Left ventricle myocardium inferior (tissue), 1 donor: ENCODE data around the gene NKAIN2. TPM values are rescaled to one million over a fixed set of nuclear protein-coding genes. Genes with fewer than 3 reads are reported as not detected.

Experiments
- DNase-seq: peaks from one replicate; pipeline ENCODE4 v3.0.0-alpha.2; 2020
- H3K27ac ChIP-seq: fragments of 200-600 bp; replicated peaks from 2 replicates; pipeline ENCODE4 v1.8.0; 2021
- H3K27me3 ChIP-seq: fragments of 200-600 bp; 2 replicates; pipeline ENCODE4 v1.8.0; 2021; ENCODE audit warnings: low read depth
- H3K36me3 ChIP-seq: fragments of 200-600 bp; 2 replicates; pipeline ENCODE4 v1.8.0; 2021
- H3K4me1 ChIP-seq: fragments of 200-600 bp; 2 replicates; pipeline ENCODE4 v1.8.0; 2021
- H3K4me3 ChIP-seq: fragments of 200-600 bp; 2 replicates; pipeline ENCODE4 v1.8.0; 2021; ENCODE audit warnings: mild to moderate bottlenecking, moderate library complexity
- H3K9me3 ChIP-seq: fragments of 200-600 bp; replicated peaks from 2 replicates; pipeline ENCODE4 v1.8.0; 2021
- CTCF ChIP-seq: fragments of 200-600 bp; IDR thresholded peaks from 2 replicates; pipeline ENCODE4 v1.8.0; 2021; ENCODE audit warnings: antibody characterized with exemption, mild to moderate bottlenecking, borderline replicate concordance
- intact Hi-C: fragments of 100-400 bp; cut with micrococcal nuclease; formaldehyde crosslinking; loops from one replicate; pipeline ENCODE4 v1.11.0; 2022
- total RNA-seq: library from RNA; stranded (reverse); fragmentation: NEBNext Ultra II Directional; extraction: Animal tissue kit (Norgen Biotek cat#: 25700); gene quantifications from one replicate; pipeline ENCODE4 v1.2.1, GENCODE V29; 2021
- donor health status: DM: no; HTN: yes; CAD: no; lungs with severe emphysema.

The NKAIN2 gene
- total RNA-seq, 1 donor from 2014 or later = 0.22 TPM

GRCh38 chr6:124640432-124640831 lies 836.8 kb downstream of the NKAIN2 start:
- Histone ChIP-seq H3K36me3 (no peaks in the 10 kb centered on the region), H3K27me3 (no peaks in the 10 kb centered on the region), H3K9me3 (peaks cover 1% of the 10 kb centered on the region), H3K27ac (no peak overlapping the region), H3K4me1 (no peaks in the 10 kb centered on the region), H3K4me3 (no peak overlapping the region)
- DNase-seq = no peak
- intact Hi-C loops = no loop called here
- TF ChIP-seq CTCF = no peak

- H3K27me3 ChIP-seq = no peaks in the 10 kb centered on the region
- H3K9me3 ChIP-seq = no peaks in the 10 kb centered on the region
- no peaks in the 10 kb centered on the region for H3K36me3 ChIP-seq
- H3K4me1 ChIP-seq = no peaks in the 10 kb centered on the region
- no peak overlapping the region for H3K4me3 ChIP-seq
- no peak for TF ChIP-seq CTCF
- intact Hi-C loops = no loop called here
- DNase-seq = no peak
- H3K27ac ChIP-seq = no peak overlapping the region
Observed at GRCh38 chr6:124655866-124656265, 852.2 kb downstream of the NKAIN2 start.

- DNase-seq = no peak
- Histone ChIP-seq H3K27me3 (no peaks in the 10 kb centered on the region), H3K4me1 (no peaks in the 10 kb centered on the region), H3K9me3 (no peaks in the 10 kb centered on the region), H3K4me3 (no peak overlapping the region), H3K27ac (no peak overlapping the region), H3K36me3 (no peaks in the 10 kb centered on the region)
- no peak for TF ChIP-seq CTCF
- intact Hi-C loops = no loop called here
Observed at GRCh38 chr6:124658053-124658452, 854.4 kb downstream of the NKAIN2 start.

GRCh38 chr6:124659427-124659826 lies 855.8 kb downstream of the NKAIN2 start:
- Histone ChIP-seq H3K36me3 (no peaks in the 10 kb centered on the region), H3K27ac (no peak overlapping the region), H3K9me3 (no peaks in the 10 kb centered on the region), H3K27me3 (no peaks in the 10 kb centered on the region), H3K4me3 (no peak overlapping the region), H3K4me1 (no peaks in the 10 kb centered on the region)
- intact Hi-C loops = no loop called here
- no peak for DNase-seq
- TF ChIP-seq CTCF = no peak

- intact Hi-C loops = no loop called here
- H3K27me3 ChIP-seq = no peaks in the 10 kb centered on the region
- DNase-seq = no peak
- no peak overlapping the region for H3K27ac ChIP-seq
- H3K4me3 ChIP-seq = no peak overlapping the region
- peaks cover 5% of the 10 kb centered on the region for H3K9me3 ChIP-seq
- no peak for TF ChIP-seq CTCF
- no peaks in the 10 kb centered on the region for H3K4me1 ChIP-seq
- H3K36me3 ChIP-seq = no peaks in the 10 kb centered on the region
Observed at GRCh38 chr6:124660185-124660584, 856.5 kb downstream of the NKAIN2 start.
